Brain microvascular endothelial cell (primary cell): Measurements from ENCODE around the gene BARHL1.

ENCODE experiments used
- DNase-seq: peaks from one replicate; pipeline ENCODE4 v3.0.0-alpha.2; 2020
- H3K27ac ChIP-seq: fragments of 250-450 bp; sonication (Bioruptor Pico); 2 replicates; pipeline ENCODE4 v1.5.1; 2020; ENCODE audit warnings: mild to moderate bottlenecking, moderate library complexity
- H3K27me3 ChIP-seq: fragments of 250-450 bp; sonication (Bioruptor Pico); replicated peaks from 2 replicates; pipeline ENCODE4 v1.5.1; 2020; ENCODE audit warnings: mild to moderate bottlenecking
- H3K36me3 ChIP-seq: fragments of 250-450 bp; sonication (Bioruptor Pico); replicated peaks from 2 replicates; pipeline ENCODE4 v1.5.1; 2020; ENCODE audit warnings: mild to moderate bottlenecking
- H3K4me3 ChIP-seq: 2 replicates; pipeline ENCODE4 v1.5.1; 2011; ENCODE audit warnings: low read depth, mild to moderate bottlenecking, control low read depth, low read length, moderate library complexity
- in situ Hi-C: cut with HindIII; loops from 2 replicates; pipeline ENCODE4 v1.10.0; 2017; ENCODE audit warnings: low sequenced_read_pairs, low pct_ligation_motif_present
- TF ChIP-seq, protein P1 (sequence below): IDR thresholded peaks from 2 replicates; pipeline ENCODE4 v1.5.1; 2011; ENCODE audit warnings: low read depth, mild to moderate bottlenecking, moderate library complexity, low read length, control low read depth, inconsistent platforms; ENCODE audit errors: missing control alignments

Gene BARHL1

DNA sequence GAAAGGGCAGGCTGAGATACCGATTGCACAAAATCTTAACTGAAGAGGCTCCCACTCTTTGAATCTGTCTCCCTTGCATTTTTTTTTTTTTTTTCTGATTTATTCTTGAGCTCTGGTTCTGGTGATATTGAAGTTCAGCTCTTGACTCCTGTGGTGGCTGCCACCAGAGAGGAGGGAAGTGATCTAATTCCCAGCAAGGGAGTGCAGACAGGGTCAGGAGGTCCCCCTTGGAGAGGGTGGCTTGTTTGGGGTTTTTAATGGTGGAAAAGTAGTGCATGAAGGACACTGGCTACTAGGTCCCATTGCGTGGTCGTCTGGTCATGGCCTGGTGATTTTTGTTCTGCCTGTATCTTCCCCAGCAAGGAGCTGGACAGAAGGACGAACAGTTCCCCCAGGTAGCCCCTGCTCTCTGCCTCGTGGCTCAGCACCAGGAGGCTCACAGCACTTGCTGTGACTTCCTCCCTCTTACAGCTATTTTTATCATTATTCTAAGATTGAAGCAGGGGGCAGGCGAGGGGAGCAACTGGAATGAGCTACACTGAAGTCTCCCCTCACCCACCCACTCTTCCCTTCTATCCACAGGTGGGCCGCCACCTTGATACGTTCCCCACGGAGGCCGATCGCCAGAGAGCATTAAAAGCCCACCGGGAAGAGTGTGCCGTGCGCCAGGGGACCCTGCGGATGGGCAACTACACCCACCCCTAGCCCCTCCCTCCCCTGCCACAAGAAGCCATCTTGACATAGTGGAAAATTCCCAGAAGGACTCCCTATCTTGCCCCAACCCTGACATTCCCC, 10.4 kb upstream of the BARHL1 start:
- Histone ChIP-seq H3K36me3 (no peaks in the 10 kb centered on the region), H3K27me3 (peaks cover 5% of the 10 kb centered on the region), H3K27ac (no peak overlapping the region), H3K4me3 (no peak overlapping the region)
- in situ Hi-C loops: no loop called here
- TF ChIP-seq, protein P1, sequence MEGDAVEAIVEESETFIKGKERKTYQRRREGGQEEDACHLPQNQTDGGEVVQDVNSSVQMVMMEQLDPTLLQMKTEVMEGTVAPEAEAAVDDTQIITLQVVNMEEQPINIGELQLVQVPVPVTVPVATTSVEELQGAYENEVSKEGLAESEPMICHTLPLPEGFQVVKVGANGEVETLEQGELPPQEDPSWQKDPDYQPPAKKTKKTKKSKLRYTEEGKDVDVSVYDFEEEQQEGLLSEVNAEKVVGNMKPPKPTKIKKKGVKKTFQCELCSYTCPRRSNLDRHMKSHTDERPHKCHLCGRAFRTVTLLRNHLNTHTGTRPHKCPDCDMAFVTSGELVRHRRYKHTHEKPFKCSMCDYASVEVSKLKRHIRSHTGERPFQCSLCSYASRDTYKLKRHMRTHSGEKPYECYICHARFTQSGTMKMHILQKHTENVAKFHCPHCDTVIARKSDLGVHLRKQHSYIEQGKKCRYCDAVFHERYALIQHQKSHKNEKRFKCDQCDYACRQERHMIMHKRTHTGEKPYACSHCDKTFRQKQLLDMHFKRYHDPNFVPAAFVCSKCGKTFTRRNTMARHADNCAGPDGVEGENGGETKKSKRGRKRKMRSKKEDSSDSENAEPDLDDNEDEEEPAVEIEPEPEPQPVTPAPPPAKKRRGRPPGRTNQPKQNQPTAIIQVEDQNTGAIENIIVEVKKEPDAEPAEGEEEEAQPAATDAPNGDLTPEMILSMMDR: no peak
- DNase-seq: no peak

DNA sequence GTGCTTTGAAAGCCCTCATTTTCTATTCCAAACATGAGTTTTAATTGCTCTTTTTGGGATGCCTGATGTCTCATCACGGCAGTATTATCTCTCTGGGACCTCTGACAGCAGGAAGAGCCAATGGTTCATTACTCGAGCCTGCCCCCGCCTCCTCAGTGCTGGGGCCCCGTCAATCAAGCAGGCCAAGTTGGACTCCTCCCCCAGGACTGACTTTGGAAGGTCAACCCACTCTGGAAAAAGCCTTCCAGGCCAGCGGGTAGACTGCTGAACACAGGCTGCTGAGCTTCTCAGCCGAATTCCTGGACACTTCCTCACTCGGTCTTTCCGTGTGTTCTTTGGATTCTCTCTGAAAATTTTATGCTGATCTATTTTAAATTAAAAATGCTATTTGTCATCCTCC, 9.5 kb upstream of the BARHL1 start:
- TF ChIP-seq, protein P1: no peak
- Histone ChIP-seq H3K4me3 (no peak overlapping the region), H3K36me3 (no peaks in the 10 kb centered on the region), H3K27ac (no peak overlapping the region), H3K27me3 (peaks cover 12% of the 10 kb centered on the region)
- in situ Hi-C loops: no loop called here
- peak; percentile 25 for DNase-seq

DNA sequence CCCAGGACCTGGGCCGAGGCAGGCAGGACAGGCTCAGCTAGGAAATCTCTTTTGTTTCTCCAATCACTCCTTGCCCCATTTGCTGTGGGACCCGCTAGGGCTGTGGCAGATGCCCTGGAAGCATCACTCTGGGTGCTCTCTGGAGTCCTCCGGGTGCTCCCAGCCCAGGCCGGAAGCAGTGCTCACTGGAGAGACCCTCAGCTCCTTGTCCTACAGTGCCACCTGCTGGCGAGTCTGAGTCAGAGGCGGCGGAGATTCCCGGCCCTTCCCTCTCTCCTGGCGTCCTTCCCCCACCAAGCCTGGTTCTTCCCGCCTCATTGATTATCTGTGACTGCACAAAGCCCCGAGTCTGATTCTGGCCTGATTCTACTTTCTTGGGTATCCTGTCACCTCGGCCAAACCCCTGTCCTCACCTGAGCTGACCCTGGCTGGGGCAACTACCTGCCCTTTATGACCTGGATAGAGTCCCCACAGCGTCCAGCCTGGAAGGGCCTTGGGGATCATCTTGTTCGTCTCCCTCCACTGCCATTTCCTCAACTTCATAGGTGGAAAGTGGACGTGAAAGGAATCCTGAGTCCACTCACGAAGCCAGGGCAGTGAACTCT, 7.3 kb upstream of the BARHL1 start:
- no peak overlapping the region for H3K27ac ChIP-seq
- no peak overlapping the region for H3K4me3 ChIP-seq
- H3K36me3 ChIP-seq: no peaks in the 10 kb centered on the region
- peaks cover 34% of the 10 kb centered on the region for H3K27me3 ChIP-seq
- peak; percentile 63 for DNase-seq
- TF ChIP-seq, protein P1: peak; percentile 89
- in situ Hi-C loops: no loop called here

DNA sequence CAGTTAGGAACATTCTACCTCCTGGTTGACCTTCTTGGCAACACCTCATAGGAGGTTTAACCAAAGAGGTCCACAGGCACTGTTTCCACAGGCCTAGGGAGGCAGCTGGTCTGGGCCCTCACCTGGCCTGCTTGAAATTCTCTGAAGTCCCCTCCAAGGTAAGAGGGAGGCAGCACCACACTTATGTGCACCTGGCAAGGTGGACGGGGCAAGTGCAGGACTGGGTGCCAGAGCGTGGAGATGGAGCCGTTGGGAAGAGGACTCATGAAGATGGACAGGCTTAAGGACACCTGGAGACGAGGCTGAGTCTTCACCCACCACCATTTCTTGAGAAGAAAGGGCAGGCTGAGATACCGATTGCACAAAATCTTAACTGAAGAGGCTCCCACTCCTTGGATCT, 6.6 kb upstream of the BARHL1 start:
- H3K27me3 ChIP-seq: peaks cover 41% of the 10 kb centered on the region
- no peak for DNase-seq

DNA sequence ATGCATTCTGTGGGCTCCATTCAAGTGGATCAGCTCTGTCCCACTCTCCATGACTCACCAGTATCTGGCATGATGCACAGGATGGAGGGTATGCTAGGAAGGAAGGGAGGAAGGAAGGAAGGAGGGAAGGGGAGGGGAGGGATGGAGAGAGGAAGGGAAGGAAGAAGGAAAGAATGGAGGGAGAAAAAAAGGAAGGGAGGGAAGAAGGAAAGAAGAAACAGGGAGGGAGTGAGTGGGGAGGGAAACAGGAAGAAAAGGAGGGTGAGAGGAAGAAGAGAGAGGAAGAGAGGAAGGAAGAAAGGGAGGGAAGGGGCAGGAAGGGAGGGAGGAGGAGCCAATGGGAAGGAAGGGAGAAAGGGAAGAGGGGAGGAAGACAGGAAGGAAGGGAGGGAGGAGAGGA, 5.3 kb upstream of the BARHL1 start:
- TF ChIP-seq, protein P1: no peak
- H3K27me3 ChIP-seq: peaks cover 52% of the 10 kb centered on the region
- in situ Hi-C loops: no loop called here

More for the DNA sequence above, 6.6 kb upstream of the BARHL1 start:
- in situ Hi-C loops: no loop called here
- Histone ChIP-seq H3K27ac (no peak overlapping the region), H3K36me3 (no peaks in the 10 kb centered on the region), H3K4me3 (no peak overlapping the region)
- TF ChIP-seq, protein P1: no peak

More for the DNA sequence above, 5.3 kb upstream of the BARHL1 start:
- Histone ChIP-seq H3K4me3 (no peak overlapping the region), H3K36me3 (no peaks in the 10 kb centered on the region), H3K27ac (no peak overlapping the region)
- DNase-seq: no peak
